CD4-positive, alpha-beta T cell (primary cell): ENCODE results near the gene FBXL16. TPM values are rescaled to one million over a fixed set of nuclear protein-coding genes. Genes with fewer than 3 reads are reported as not detected.

Experiments
- ATAC-seq: fragments of 200-7000 bp; cut with Tn5 transposase; one replicate; pipeline ENCODE4 v1.10.0; 2022; ENCODE audit warnings: mild to moderate bottlenecking; ENCODE audit not compliant: poor library complexity
- CTCF ChIA-PET: fragments of 350-600 bp; sonication (Branson Sonifier 250); formaldehyde crosslinking; loops from one replicate; lab custom pipeline; 2021; ENCODE audit warnings: antibody characterized with exemption, inconsistent platforms; lab: Charles Lee
- POLR2A ChIA-PET: fragments of 350-600 bp; sonication (Branson Sonifier 250); formaldehyde crosslinking; loops from one replicate; lab custom pipeline; 2021; ENCODE audit warnings: antibody characterized with exemption, inconsistent platforms; lab: Charles Lee
- DNase-seq, 14 experiments: peaks; one replicate each; pipeline ENCODE4 v3.0.0-alpha.2; 2013 to 2020; ENCODE audit warnings: mixed read lengths in 2 of 14
- H3K27ac ChIP-seq, 2 donors: one replicate each; pipeline versions ENCODE4 v1.5.1 to v1.7.0; 2013; ENCODE audit warnings: low read length in 2 of 2, low read depth in 1 of 2, mild to moderate bottlenecking in 1 of 2
- H3K27me3 ChIP-seq, 2 experiments: 1 replicate in 1 of 2; 2 replicates in 1 of 2; pipeline versions ENCODE4 v1.6.1 to v1.7.0; 2013; ENCODE audit warnings: low read length in 2 of 2, control low read depth in 1 of 2, mild to moderate bottlenecking in 1 of 2, moderate library complexity in 1 of 2; ENCODE audit not compliant: insufficient read depth in 2 of 2, control insufficient read depth in 1 of 2
- H3K36me3 ChIP-seq: one replicate; pipeline ENCODE4 v1.6.1; 2013; ENCODE audit warnings: low read length, control low read depth; ENCODE audit not compliant: insufficient read depth
- H3K4me1 ChIP-seq: one replicate; pipeline ENCODE4 v1.6.1; 2013; ENCODE audit warnings: low read length, control low read depth; ENCODE audit not compliant: insufficient read depth
- H3K4me3 ChIP-seq: one replicate; pipeline ENCODE4 v1.5.1; 2013; ENCODE audit warnings: mild to moderate bottlenecking, low read length, moderate library complexity
- H3K9me3 ChIP-seq, 2 experiments: 1 replicate in 1 of 2; 2 replicates in 1 of 2; pipeline versions ENCODE4 v1.6.1 to v1.7.0; 2013; ENCODE audit warnings: low read length in 2 of 2, mild to moderate bottlenecking in 2 of 2, control low read depth in 1 of 2, moderate library complexity in 1 of 2; ENCODE audit not compliant: control insufficient read depth in 1 of 2, insufficient read depth in 1 of 2
- H3K27ac Mint-ChIP-seq: one replicate; pipeline ENCODE4 v1.8.0; 2020; ENCODE audit warnings: mixed read lengths
- H3K27me3 Mint-ChIP-seq: one replicate; pipeline ENCODE4 v1.8.0; 2021; ENCODE audit warnings: mixed read lengths
- H3K36me3 Mint-ChIP-seq: one replicate; pipeline ENCODE4 v1.8.0; 2021; ENCODE audit warnings: low read depth, mixed read lengths
- H3K4me1 Mint-ChIP-seq: one replicate; pipeline ENCODE4 v1.8.0; 2021; ENCODE audit warnings: low read depth, mixed read lengths
- H3K4me3 Mint-ChIP-seq: one replicate; pipeline ENCODE4 v1.8.0; 2020; ENCODE audit warnings: mild to moderate bottlenecking, mixed read lengths
- H3K9me3 Mint-ChIP-seq: one replicate; pipeline ENCODE4 v1.8.0; 2020; ENCODE audit warnings: mixed read lengths
- CTCF ChIP-seq: fragments of 200-600 bp; IDR thresholded peaks from one replicate; pipeline ENCODE4 v1.8.0; 2022; ENCODE audit warnings: antibody characterized with exemption, mild to moderate bottlenecking
- intact Hi-C, 2 experiments: fragments of 100-400 bp; cut with DNase I in 1 of 2; cut with micrococcal nuclease in 1 of 2; formaldehyde crosslinking; loops; one replicate each; pipeline versions ENCODE4 v1.15.1 to v1.9.0; 2023 to 2025; cut with DNase I, micrococcal nuclease
- total RNA-seq, 174 experiments: library from RNA in 2 of 174; stranded (reverse) in 2 of 174; gene quantifications; one replicate each; pipeline ENCODE4 v1.2.3 and lab custom pipeline; 2021 to 2026

FBXL16 gene
- total RNA-seq, 2 experiments from 2014 or later = 11.0 to 11.7 TPM

- H3K9me3 Mint-ChIP-seq = no peaks in the 10 kb centered on the region
- peak overlapping the region; percentile 75 for H3K27ac Mint-ChIP-seq
- Histone ChIP-seq H3K27me3 (no peaks in the 10 kb centered on the region), H3K9me3 (no peaks in the 10 kb centered on the region), H3K4me3 (peak overlapping the region; percentile 63), H3K4me1 (peaks cover 30% of the 10 kb centered on the region), H3K27ac (peak overlapping the region; percentile 14 to 56), H3K36me3 (peaks cover 24% of the 10 kb centered on the region)
- peaks cover 6% of the 10 kb centered on the region for H3K4me1 Mint-ChIP-seq
- no peak for TF ChIP-seq CTCF
- ATAC-seq (no peak), DNase-seq (no peak)
- intact Hi-C loops = no loop called here
- ChIA-PET CTCF (interaction anchor here (0.6 to 1.3 kb wide), 4 partner anchors 19 to 1800 kb away, joined by 3 to 6 read pairs (median 4); no protein-coding TSS in a partner anchor), POLR2A (interaction anchor here (0.7 to 2.0 kb wide), 12 partner anchors 9 to 315 kb away, joined by 3 to 17 read pairs (median 6); partner anchors contain the start of genes AXIN1, JMJD8, METTL26 and PIGQ)
- no peaks in the 10 kb centered on the region for H3K27me3 Mint-ChIP-seq
- H3K4me3 Mint-ChIP-seq = peak overlapping the region; percentile 83
- H3K36me3 Mint-ChIP-seq = peaks cover 6% of the 10 kb centered on the region
Observed at GRCh38 chr16:667113-667779, 38.4 kb downstream of the FBXL16 start.

- peaks cover 19% of the 10 kb centered on the region for H3K36me3 ChIP-seq
- H3K4me3 ChIP-seq = no peak overlapping the region
- H3K27ac ChIP-seq = no peak overlapping the region
- no peaks in the 10 kb centered on the region for H3K27me3 ChIP-seq
- no peak overlapping the region for H3K27ac Mint-ChIP-seq
- no peak for TF ChIP-seq CTCF
- intact Hi-C loops = no loop called here
- H3K27me3 Mint-ChIP-seq = no peaks in the 10 kb centered on the region
- DNase-seq (no peak), ATAC-seq (no peak)
- peaks cover 6% of the 10 kb centered on the region for H3K4me1 Mint-ChIP-seq
- no peaks in the 10 kb centered on the region for H3K9me3 Mint-ChIP-seq
- H3K9me3 ChIP-seq = no peaks in the 10 kb centered on the region
- no peak overlapping the region for H3K4me3 Mint-ChIP-seq
- ChIA-PET POLR2A (interaction anchor here (1.9 kb wide), 2 partner anchors 14 to 29 kb away, joined by 12 to 17 read pairs; partner anchors contain the start of gene STUB1), CTCF (no interaction called here)
- H3K36me3 Mint-ChIP-seq = peaks cover 6% of the 10 kb centered on the region
- H3K4me1 ChIP-seq = peaks cover 31% of the 10 kb centered on the region
Observed at GRCh38 chr16:666572-666971, 39.0 kb downstream of the FBXL16 start.

GRCh38 chr16:662597-662996 lies 43.0 kb downstream of the FBXL16 start:
- no peaks in the 10 kb centered on the region for H3K27me3 ChIP-seq
- ATAC-seq = no peak
- Mint-ChIP-seq H3K36me3 (no peaks in the 10 kb centered on the region), H3K27me3 (no peaks in the 10 kb centered on the region), H3K4me3 (no peak overlapping the region), H3K9me3 (no peaks in the 10 kb centered on the region), H3K4me1 (peaks cover 9% of the 10 kb centered on the region), H3K27ac (no peak overlapping the region)
- no peak for TF ChIP-seq CTCF
- peaks cover 29% of the 10 kb centered on the region for H3K4me1 ChIP-seq
- DNase-seq = no peak
- H3K36me3 ChIP-seq = no peaks in the 10 kb centered on the region
- CTCF ChIA-PET = interaction anchor here (1.7 kb wide), 1 partner anchor 270 kb away, joined by 4 read pairs; no protein-coding TSS in a partner anchor
- no peak overlapping the region for H3K27ac ChIP-seq
- POLR2A ChIA-PET = no interaction called here
- intact Hi-C loops = loop anchor here in 1 of 2 experiments (5.0 kb wide), 1 partner anchor 70 kb away; the partner anchor contains the start of gene RAB40C
- no peak overlapping the region for H3K4me3 ChIP-seq
- H3K9me3 ChIP-seq = no peaks in the 10 kb centered on the region
